Common myeloid progenitor, CD34-positive (primary cell): ENCODE measurements around the gene TRIP10.

Source experiments
- CTCF ChIA-PET: fragments of 350-600 bp; sonication (Branson Sonifier 250); formaldehyde crosslinking; loops from one replicate; lab custom pipeline; 2021; ENCODE audit warnings: antibody characterized with exemption; lab: Charles Lee
- POLR2A ChIA-PET: fragments of 350-600 bp; sonication (Branson Sonifier 250); formaldehyde crosslinking; loops from one replicate; lab custom pipeline; 2021; ENCODE audit warnings: antibody characterized with exemption; lab: Charles Lee
- DNase-seq, 3 donors: peaks; one replicate each; pipeline versions ENCODE4 v3.0.0 to v3.0.0-alpha.2; 2013
- H3K27ac ChIP-seq, 2 experiments: 1 replicate in 1 of 2; 2 replicates in 1 of 2; pipeline ENCODE4 v1.7.0; 2013; ENCODE audit warnings: inconsistent platforms in 2 of 2, low read length in 2 of 2, mild to moderate bottlenecking in 2 of 2, low read depth in 1 of 2, moderate library complexity in 1 of 2; ENCODE audit not compliant: severe bottlenecking in 2 of 2, insufficient read depth in 1 of 2, poor library complexity in 1 of 2
- H3K27me3 ChIP-seq, 5 experiments: replicated peaks in 2 of 5; 1 replicate in 3 of 5; 2 replicates in 2 of 5; pipeline versions ENCODE4 v1.6.1 to v1.7.0; 2013; ENCODE audit warnings: low read length in 4 of 5, mild to moderate bottlenecking in 2 of 5, moderate library complexity in 2 of 5, inconsistent platforms in 1 of 5; ENCODE audit not compliant: insufficient read depth in 5 of 5, control insufficient read depth in 4 of 5
- H3K36me3 ChIP-seq, 4 experiments: 1 replicate in 2 of 4; 2 replicates in 2 of 4; pipeline versions ENCODE4 v1.6.1 to v1.7.0; 2013; ENCODE audit warnings: low read length in 3 of 4, control low read depth in 1 of 4, mild to moderate bottlenecking in 1 of 4; ENCODE audit not compliant: control insufficient read depth in 4 of 4, insufficient read depth in 4 of 4
- H3K4me1 ChIP-seq, 4 experiments: 1 replicate in 3 of 4; 2 replicates in 1 of 4; pipeline versions ENCODE4 v1.6.1 to v1.7.1; 2013; ENCODE audit warnings: low read length in 3 of 4, mild to moderate bottlenecking in 3 of 4, control low read depth in 1 of 4, inconsistent platforms in 1 of 4, moderate library complexity in 1 of 4; ENCODE audit not compliant: control insufficient read depth in 4 of 4, insufficient read depth in 4 of 4; ENCODE audit errors: control extremely low read depth in 1 of 4
- H3K4me3 ChIP-seq, 7 experiments: 1 replicate in 4 of 7; 2 replicates in 3 of 7; pipeline versions ENCODE4 v1.5.1 to v1.7.0; 2013; ENCODE audit warnings: mild to moderate bottlenecking in 7 of 7, low read length in 6 of 7, moderate library complexity in 6 of 7, inconsistent platforms in 2 of 7, low read depth in 2 of 7, control low read depth in 1 of 7; ENCODE audit not compliant: insufficient read depth in 4 of 7, control insufficient read depth in 1 of 7; ENCODE audit errors: extremely low read depth in 1 of 7
- H3K9me3 ChIP-seq, 5 experiments: 1 replicate in 4 of 5; 2 replicates in 1 of 5; pipeline versions ENCODE4 v1.6.1 to v1.7.1; 2013; ENCODE audit warnings: low read length in 4 of 5, mild to moderate bottlenecking in 2 of 5, inconsistent platforms in 1 of 5, low read depth in 1 of 5, moderate library complexity in 1 of 5; ENCODE audit not compliant: control insufficient read depth in 4 of 5, insufficient read depth in 2 of 5; ENCODE audit errors: control extremely low read depth in 1 of 5
- WGBS: methylation state at CpG from one replicate; pipeline ENCODE4 v1.1.5; 2013; ENCODE audit not compliant: insufficient coverage; 5-methylcytosine and 5-hydroxymethylcytosine counted together

The TRIP10 gene

DNA sequence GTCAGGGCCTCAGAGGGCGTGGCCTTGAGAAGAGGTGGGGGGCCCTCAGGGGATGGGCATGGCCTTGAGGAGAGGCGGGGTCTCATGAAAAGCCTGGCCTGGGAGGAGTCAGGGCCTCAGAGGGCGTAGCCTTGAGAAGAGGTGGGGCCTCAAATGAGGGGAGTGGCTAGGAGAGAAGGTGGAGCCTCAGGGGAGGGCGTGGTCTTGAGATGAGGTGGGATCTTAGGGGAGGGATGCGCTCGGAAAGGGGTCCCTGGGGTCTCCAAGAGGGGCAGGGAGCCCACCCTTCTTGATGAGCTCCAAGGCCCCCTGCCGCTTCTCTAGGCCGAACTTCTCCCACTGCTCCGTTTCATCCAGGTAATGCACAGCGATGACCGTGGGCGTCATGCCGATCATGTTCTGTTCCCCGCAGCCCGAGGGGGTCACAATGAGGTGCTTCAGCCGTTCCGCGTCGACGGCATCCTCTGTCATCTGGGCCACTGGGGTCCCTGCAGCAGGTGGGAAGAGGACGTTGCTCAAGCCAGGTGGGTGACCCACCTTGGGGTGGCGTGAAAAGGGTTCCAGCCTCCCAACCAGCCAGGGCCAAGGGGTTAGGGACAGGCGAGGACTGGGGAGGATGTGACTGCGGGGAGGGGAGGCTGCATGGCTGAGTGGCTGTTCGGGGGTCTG, 45.2 kb upstream of the TRIP10 start:
- ChIA-PET CTCF (interaction anchor here (0.9 kb wide), 1 partner anchor 8 kb away, joined by 3 read pairs; no protein-coding TSS in a partner anchor), POLR2A (no interaction called here)
- Histone ChIP-seq H3K9me3 (no peaks in the 10 kb centered on the region), H3K36me3 (no peaks in the 10 kb centered on the region), H3K27ac (no peak overlapping the region), H3K4me3 (no peak overlapping the region), H3K27me3 (peaks cover 0 to 9% (median 3%) of the 10 kb centered on the region in 5 experiments), H3K4me1 (peaks cover 0 to 4% (median 2%) of the 10 kb centered on the region in 4 experiments)
- whole genome bisulfite sequencing: 96% methylated on average over 22 of the region's 25 CpGs
- peak in 1 of 3 donors; percentile 22 for DNase-seq

GRCh38 chr19:6696239-6696820, 43.1 kb upstream of the TRIP10 start:
- Histone ChIP-seq H3K4me3 (no peak overlapping the region), H3K4me1 (peaks cover 0 to 4% (median 2%) of the 10 kb centered on the region in 4 experiments), H3K36me3 (no peaks in the 10 kb centered on the region), H3K9me3 (no peaks in the 10 kb centered on the region), H3K27me3 (peaks cover 0 to 9% (median 3%) of the 10 kb centered on the region in 5 experiments), H3K27ac (no peak overlapping the region)
- DNase-seq: no peak
- ChIA-PET POLR2A (no interaction called here), CTCF (interaction anchor here (0.7 to 1.2 kb wide), 2 partner anchors 9 to 143 kb away, joined by 3 to 4 read pairs; no protein-coding TSS in a partner anchor)
- WGBS: 88% methylated on average over 10 of the region's 18 CpGs

- CTCF ChIA-PET: interaction anchor here (0.6 kb wide), 1 partner anchor 16 kb away, joined by 4 read pairs; no protein-coding TSS in a partner anchor
- Histone ChIP-seq H3K27ac (no peak overlapping the region), H3K4me1 (peaks cover 0 to 4% (median 2%) of the 10 kb centered on the region in 4 experiments), H3K4me3 (no peak overlapping the region), H3K27me3 (peaks cover 0 to 9% (median 3%) of the 10 kb centered on the region in 5 experiments), H3K36me3 (no peaks in the 10 kb centered on the region), H3K9me3 (no peaks in the 10 kb centered on the region)
- peak in 1 of 3 donors; percentile 15 for DNase-seq
- WGBS: 36% methylated on average over 13 of the region's 13 CpGs
- POLR2A ChIA-PET: no interaction called here
Measured at GRCh38 chr19:6697291-6697690, 42.2 kb upstream of the TRIP10 start.

GRCh38 chr19:6699935-6700334, 39.5 kb upstream of the TRIP10 start:
- ChIA-PET POLR2A (no interaction called here), CTCF (no interaction called here)
- no peak for DNase-seq
- Histone ChIP-seq H3K4me3 (no peak overlapping the region), H3K27ac (no peak overlapping the region), H3K9me3 (no peaks in the 10 kb centered on the region), H3K27me3 (peaks cover 0 to 8% (median 4%) of the 10 kb centered on the region in 5 experiments), H3K36me3 (no peaks in the 10 kb centered on the region), H3K4me1 (peaks cover 0 to 4% (median 2%) of the 10 kb centered on the region in 4 experiments)

- Histone ChIP-seq H3K9me3 (no peaks in the 10 kb centered on the region), H3K36me3 (no peaks in the 10 kb centered on the region), H3K27ac (no peak overlapping the region), H3K4me3 (no peak overlapping the region), H3K27me3 (peaks cover 0 to 8% (median 4%) of the 10 kb centered on the region in 5 experiments), H3K4me1 (peaks cover 0 to 4% (median 2%) of the 10 kb centered on the region in 4 experiments)
- no peak for DNase-seq
- POLR2A ChIA-PET: no interaction called here
- CTCF ChIA-PET: interaction anchor here (0.7 kb wide), 1 partner anchor 10 kb away, joined by 5 read pairs; no protein-coding TSS in a partner anchor
- 96% methylated on average over 7 of the region's 8 CpGs for WGBS
Measured at GRCh38 chr19:6700586-6701316, 38.7 kb upstream of the TRIP10 start.

DNA sequence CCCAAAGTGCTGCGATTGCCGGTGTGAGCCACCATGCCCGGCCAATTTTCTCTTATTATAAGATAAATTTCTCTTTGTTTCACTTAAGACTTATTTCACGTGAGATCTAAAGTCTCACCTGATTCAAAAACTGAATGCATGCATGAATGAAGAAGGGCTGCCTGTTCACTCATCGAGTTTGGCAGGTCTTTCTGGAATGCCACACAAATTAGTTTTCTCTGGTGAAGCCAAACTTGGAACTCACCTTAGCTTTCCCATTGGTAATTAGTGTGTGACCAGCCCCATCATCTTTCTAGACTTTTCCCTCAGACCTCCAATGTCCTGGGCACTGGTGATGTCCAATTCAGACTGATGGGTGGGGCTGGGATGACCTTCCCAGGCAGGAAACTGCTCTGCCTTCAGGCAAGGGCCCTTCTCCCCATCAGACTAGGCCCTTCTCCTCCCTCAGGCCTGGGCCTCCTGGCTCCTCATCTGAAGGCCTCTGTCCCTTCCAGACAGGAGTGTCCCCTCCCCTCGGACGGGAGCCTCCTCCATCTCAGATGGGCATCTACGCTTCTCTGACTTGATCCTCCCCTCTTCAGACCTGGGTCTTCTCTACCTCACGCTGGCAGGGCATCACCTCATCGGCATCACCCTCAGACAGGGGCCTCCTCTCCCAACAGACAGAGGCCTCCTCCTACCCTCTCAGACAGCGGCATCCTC, 33.4 kb upstream of the TRIP10 start:
- Histone ChIP-seq H3K9me3 (no peaks in the 10 kb centered on the region), H3K36me3 (no peaks in the 10 kb centered on the region), H3K4me1 (no peaks in the 10 kb centered on the region), H3K27ac (no peak overlapping the region), H3K27me3 (peaks cover 0 to 27% (median 14%) of the 10 kb centered on the region in 5 experiments), H3K4me3 (no peak overlapping the region)
- CTCF ChIA-PET: no interaction called here
- POLR2A ChIA-PET: no interaction called here
- 95% methylated on average over 8 of the region's 11 CpGs for WGBS
- DNase-seq: no peak
